ENCODE measurements around the gene RNU7-1. TPM values are rescaled to one million over a fixed set of nuclear protein-coding genes. Genes with fewer than 3 reads are reported as not detected.

Gene RNU7-1
- total and polyA plus RNA-seq, 2 of the 4 experiments (the other 2 are of a cell fraction): not detected

DNA sequence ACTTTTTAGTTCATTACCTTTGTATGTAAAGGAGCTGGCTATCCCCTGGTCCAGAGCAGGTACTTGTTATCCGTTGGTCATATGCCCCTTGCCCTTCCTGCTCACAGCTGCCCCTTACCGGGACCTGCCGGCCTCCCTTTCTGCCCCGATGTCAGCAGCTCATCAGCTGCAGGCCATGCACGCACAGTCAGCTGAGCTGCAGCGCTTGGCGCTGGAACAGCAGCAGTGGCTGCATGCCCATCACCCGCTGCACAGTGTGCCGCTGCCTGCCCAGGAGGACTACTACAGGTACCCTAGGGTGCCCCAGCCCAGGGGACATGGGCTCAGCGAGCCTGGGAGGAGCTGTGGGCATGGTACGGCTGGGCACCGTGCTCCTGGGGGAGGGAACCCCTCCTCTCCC lies 2.3 kb upstream of the RNU7-1 start:
- Histone ChIP-seq H2BK120ac (ENCODE audit: low read depth, low read length) (no peak overlapping the region), H3K56ac (ENCODE audit: extremely low read depth, insufficient read depth, low read length) (no peak overlapping the region), H2BK20ac (ENCODE audit: low read depth, low read length) (no peak overlapping the region), H3K27me3 (ENCODE audit: control insufficient read depth, insufficient read depth, low read length) (no peaks in the 10 kb centered on the region), H2AFZ (replicated peaks; ENCODE audit: low read length, poor library complexity) (no peak overlapping the region), H4K8ac (ENCODE audit: low read depth in 2 of 2, low read length in 2 of 2) (no peak overlapping the region), H3K14ac (replicated peaks; ENCODE audit: low read depth, low read length) (no peak overlapping the region), H3K4me3 (ENCODE audit: insufficient read depth, low read depth, low read length) (no peak overlapping the region), H2BK5ac (ENCODE audit: low read depth, low read length, poor library complexity, severe bottlenecking) (no peak overlapping the region), H3K27ac (ENCODE audit: insufficient read depth, low read length) (no peak overlapping the region), H3K4me2 (ENCODE audit: low read depth, low read length) (no peak overlapping the region), H3K9me3 (ENCODE audit: control insufficient read depth, insufficient read depth, low read length) (no peaks in the 10 kb centered on the region), H3K9ac (ENCODE audit: low read depth, low read length) (no peak overlapping the region), H3K23ac (ENCODE audit: low read depth, low read length) (no peak overlapping the region), H3K4me1 (ENCODE audit: control insufficient read depth, insufficient read depth, low read length) (peaks cover 5% of the 10 kb centered on the region; the same call in 1 of the 2 replicates), H4K5ac (ENCODE audit: low read depth, low read length) (no peak overlapping the region), H2AK5ac (ENCODE audit: low read depth, low read length) (no peak overlapping the region), H3K9me1 (ENCODE audit: insufficient read depth, low read length) (0 out of 2 replicates have a peak, but pooled peaks cover 2% of the 10 kb centered on the region), H3K4ac (ENCODE audit: low read depth, low read length) (no peak overlapping the region), H3K36me3 (ENCODE audit: control insufficient read depth, insufficient read depth, low read length) (peaks cover 44% of the 10 kb centered on the region), H4K20me1 (ENCODE audit: insufficient read depth, low read length) (no peaks in the 10 kb centered on the region; the same call in 1 of the 2 replicates), H2AK9ac (replicated peaks; ENCODE audit: low read depth, low read length, poor library complexity) (no peak overlapping the region), H4K91ac (ENCODE audit: insufficient read depth, low read depth, low read length) (no peak overlapping the region), H3K18ac (ENCODE audit: low read depth, low read length) (no peak overlapping the region), H2BK15ac (ENCODE audit: low read depth, low read length) (no peak overlapping the region), H3K79me1 (ENCODE audit: low read depth in 1 of 2, low read length in 2 of 2) (peaks cover 17 to 54% of the 10 kb centered on the region in 2 experiments)
- dilution Hi-C loops (cut with HindIII; ENCODE audit: low sequenced_read_pairs, unreplicated experiment) (no loop called here), intact Hi-C loops (cut with micrococcal nuclease) (no loop called here), in situ Hi-C loops (cut with MboI; ENCODE audit: low sequenced_read_pairs) (loop anchor here (10.0 kb wide), 1 partner anchor 174 kb away; no protein-coding TSS in a partner anchor)
- POLR2A ChIA-PET (ENCODE audit: unreplicated experiment): no interaction called here
- CTCF ChIA-PET: no interaction called here
- WGBS, 2 experiments (ENCODE audit: extremely low coverage in 2 of 2, insufficient read length in 1 of 2): 84% methylated on average over 4 of the region's 12 CpGs; no CpG with 5 or more reads in 1 of the 2 experiments
- no peak for TF ChIP-seq RAD21 (IDR thresholded peaks at IDR 0.05; ENCODE audit: low read length)
- TF ChIP-seq MAFK (IDR thresholded peaks at IDR 0.05; ENCODE audit: low read depth, low read length): no peak
- no peak for TF ChIP-seq RCOR1 (IDR thresholded peaks at IDR 0.05; ENCODE audit: insufficient replicate concordance, low read length)
- no peak for TF ChIP-seq CHD1 (IDR thresholded peaks at IDR 0.05; ENCODE audit: low read depth, low read length)
- TF ChIP-seq MXI1 (IDR thresholded peaks at IDR 0.05; ENCODE audit: borderline replicate concordance, low read depth, low read length): no peak
- no peak for TF ChIP-seq USF2 (IDR thresholded peaks at IDR 0.05; ENCODE audit: low read depth, low read length)
- no peak for TF ChIP-seq FOS (IDR thresholded peaks at IDR 0.05; ENCODE audit: low read depth, low read length)
- TF ChIP-seq NFE2L2 (IDR thresholded peaks at IDR 0.05; ENCODE audit: low read depth, low read length): no peak
- TF ChIP-seq CEBPB (IDR thresholded peaks at IDR 0.05; ENCODE audit: low read depth, low read length): no peak
- TF ChIP-seq POLR2A (IDR thresholded peaks at IDR 0.05; ENCODE audit: low read depth, low read length): no peak
- TF ChIP-seq CTCF (conservative IDR thresholded peaks at IDR 0.05; ENCODE audit: low read depth, low read length): no peak
- TF ChIP-seq, protein P1, sequence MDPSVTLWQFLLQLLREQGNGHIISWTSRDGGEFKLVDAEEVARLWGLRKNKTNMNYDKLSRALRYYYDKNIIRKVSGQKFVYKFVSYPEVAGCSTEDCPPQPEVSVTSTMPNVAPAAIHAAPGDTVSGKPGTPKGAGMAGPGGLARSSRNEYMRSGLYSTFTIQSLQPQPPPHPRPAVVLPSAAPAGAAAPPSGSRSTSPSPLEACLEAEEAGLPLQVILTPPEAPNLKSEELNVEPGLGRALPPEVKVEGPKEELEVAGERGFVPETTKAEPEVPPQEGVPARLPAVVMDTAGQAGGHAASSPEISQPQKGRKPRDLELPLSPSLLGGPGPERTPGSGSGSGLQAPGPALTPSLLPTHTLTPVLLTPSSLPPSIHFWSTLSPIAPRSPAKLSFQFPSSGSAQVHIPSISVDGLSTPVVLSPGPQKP (IDR thresholded peaks at IDR 0.05; ENCODE audit: borderline replicate concordance, low read depth, low read length): no peak
- no peak for TF ChIP-seq BHLHE40 (IDR thresholded peaks at IDR 0.05; ENCODE audit: low read depth, low read length)
- TF ChIP-seq RFX5 (IDR thresholded peaks at IDR 0.05; ENCODE audit: low read depth, low read length): no peak
- no peak for TF ChIP-seq MAZ (IDR thresholded peaks at IDR 0.05; ENCODE audit: borderline replicate concordance, low read depth, low read length)
- no peak for TF ChIP-seq SMC3 (IDR thresholded peaks at IDR 0.05; ENCODE audit: low read depth, low read length)
- ATAC-seq (ENCODE audit: low read depth) (no peak), DNase-seq (no peak)
- BruUV-seq (replicated peaks): no TSS peak

Measured in IMR-90 (cell line).